K562 (cell line): ENCODE data around the gene PNPLA2. TPM values are rescaled to one million over a fixed set of nuclear protein-coding genes. Genes with fewer than 3 reads are reported as not detected.

Experiments
- ATAC-seq: fragments of 200-7000 bp; cut with Tn5 transposase; 3 replicates; pipeline ENCODE4 v1.9.1; 2020; ENCODE audit warnings: moderate library complexity
- BruUV-seq: library from RNA; stranded (reverse); fragments of 400-500 nt; replicated peaks from 2 replicates; lab custom pipeline; 2021; lab: Mats Ljungman, UMichigan
- CTCF ChIA-PET: fragments of 300-600 bp; formaldehyde crosslinking; extraction: SDS; loops from one replicate; lab custom pipeline; 2021; ENCODE audit warnings: low intra/inter-chr PET ratio; lab: Yijun Ruan, JAX
- POLR2A ChIA-PET: fragments of 300-600, 350-650 bp; sonication (Branson Sonifier 250); formaldehyde crosslinking; extraction: SDS; loops from one replicate; lab custom pipeline; 2021; ENCODE audit warnings: antibody characterized with exemption, inconsistent platforms; lab: Yijun Ruan, JAX
- DNase-seq, 4 experiments: peaks; one replicate each; pipeline versions ENCODE4 v3.0.0 to v3.0.0-alpha.2; 2011 to 2018; ENCODE audit warnings: low spot score in 3 of 4, mixed read lengths in 3 of 4; ENCODE audit errors: extremely low read depth in 1 of 4
- FAIRE-seq: peaks from 2 replicates; lab custom pipeline; 2011; peaks lifted over from hg19 to GRCh38; lab: Jason Lieb, UNC
- H2AFZ ChIP-seq: 2 replicates; pipeline ENCODE4 v1.6.0; 2011; ENCODE audit warnings: low read depth, low read length, control low read depth, inconsistent platforms
- H3K27ac ChIP-seq: fragments of 200-600 bp; 3 replicates; pipeline ENCODE4 v1.8.0; 2011; ENCODE audit warnings: low read depth, mild to moderate bottlenecking, control low read depth, inconsistent platforms, low read length, moderate library complexity, mixed read lengths; ENCODE audit errors: extremely low read depth
- H3K27me3 ChIP-seq, 2 experiments: fragments of 300-600 bp in 1 of 2; 2 replicates in 1 of 2; 3 replicates in 1 of 2; pipeline versions ENCODE4 v1.6.0 to v1.8.0; 2011; ENCODE audit warnings: inconsistent platforms in 2 of 2, low read length in 2 of 2, mild to moderate bottlenecking in 1 of 2, mixed read lengths in 1 of 2, moderate library complexity in 1 of 2; ENCODE audit not compliant: control insufficient read depth in 2 of 2, insufficient read depth in 2 of 2
- H3K36me3 ChIP-seq: fragments of 300-600 bp; 3 replicates; pipeline ENCODE4 v1.8.0; 2011; ENCODE audit warnings: mild to moderate bottlenecking, low read length, inconsistent platforms; ENCODE audit not compliant: control insufficient read depth, insufficient read depth
- H3K4me1 ChIP-seq, 2 experiments: fragments of 200-600 bp in 1 of 2; replicated peaks in 1 of 2; 2 replicates in 1 of 2; 3 replicates in 1 of 2; pipeline versions ENCODE4 v1.5.1 to v1.8.0; 2011; ENCODE audit warnings: inconsistent platforms in 2 of 2, low read length in 2 of 2, mild to moderate bottlenecking in 1 of 2, mixed read lengths in 1 of 2, moderate library complexity in 1 of 2; ENCODE audit not compliant: control insufficient read depth in 2 of 2, insufficient read depth in 2 of 2
- H3K4me2 ChIP-seq: 2 replicates; pipeline ENCODE4 v1.6.1; 2011; ENCODE audit warnings: low read length, control low read depth, inconsistent platforms, mixed read lengths; ENCODE audit not compliant: insufficient read depth
- H3K4me3 ChIP-seq: fragments of 200-600 bp; sonication (generic), shearing (Covaris generic); 2 replicates; pipeline ENCODE4 v1.5.1; 2016; ENCODE audit warnings: control low read depth, inconsistent platforms
- H3K79me2 ChIP-seq: fragments of 200-600 bp; 3 replicates; pipeline ENCODE4 v1.8.0; 2011; ENCODE audit warnings: low read length, inconsistent platforms; ENCODE audit not compliant: control insufficient read depth, insufficient read depth
- H3K9ac ChIP-seq, 2 experiments: 2 replicates each; pipeline versions ENCODE4 v1.6.0 to v1.6.1; 2011; ENCODE audit warnings: low read depth in 2 of 2, low read length in 2 of 2, control low read depth in 1 of 2, inconsistent platforms in 1 of 2, mild to moderate bottlenecking in 1 of 2, mixed read lengths in 1 of 2; ENCODE audit not compliant: insufficient read depth in 1 of 2
- H3K9me1 ChIP-seq: one replicate; pipeline ENCODE4 v1.6.0; 2011; ENCODE audit warnings: inconsistent platforms, mild to moderate bottlenecking, low read length, moderate library complexity; ENCODE audit not compliant: control insufficient read depth, insufficient read depth
- H3K9me3 ChIP-seq: replicated peaks from 2 replicates; pipeline ENCODE4 v1.5.1; 2011; ENCODE audit warnings: low read depth, low read length, inconsistent platforms; ENCODE audit not compliant: control insufficient read depth, insufficient read depth
- H4K20me1 ChIP-seq: replicated peaks from 2 replicates; pipeline ENCODE4 v1.6.1; 2011; ENCODE audit warnings: low read length, inconsistent platforms, mixed read lengths; ENCODE audit not compliant: control insufficient read depth, insufficient read depth
- BMI1 ChIP-seq: fragments of 150-350 bp; IDR thresholded peaks from 2 replicates; pipeline ENCODE4 v1.6.1; 2014; ENCODE audit warnings: low read length
- ESRRB ChIP-seq: fragments of 250-450 bp; sonication (Bioruptor Pico); IDR thresholded peaks from 2 replicates; pipeline ENCODE4 v1.5.0; 2020; ENCODE audit warnings: mild to moderate bottlenecking, moderate library complexity, borderline replicate concordance
- HDAC8 ChIP-seq: fragments of 450-650 bp; IDR thresholded peaks from 2 replicates; pipeline ENCODE4 v1.6.1; 2016; ENCODE audit warnings: mild to moderate bottlenecking, missing genetic modification characterization, moderate library complexity, missing compliant biosample characterization
- JUNB ChIP-seq: fragments of 450-650 bp; formaldehyde crosslinking; conservative IDR thresholded peaks from 2 replicates; pipeline ENCODE4 v1.4.0; 2020; ENCODE audit warnings: mild to moderate bottlenecking
- MCM5 ChIP-seq: fragments of 450-650 bp; IDR thresholded peaks from 2 replicates; pipeline ENCODE4 v1.6.1; 2016; ENCODE audit warnings: low read depth
- MTA3 ChIP-seq: fragments of 450-650 bp; formaldehyde crosslinking; IDR thresholded peaks from 2 replicates; pipeline ENCODE4 v1.6.1; 2017; ENCODE audit warnings: mild to moderate bottlenecking, borderline replicate concordance
- MXI1 ChIP-seq: IDR thresholded peaks from 2 replicates; pipeline ENCODE4 v1.6.1; 2011; ENCODE audit warnings: low read depth, mild to moderate bottlenecking, improper control_type of control experiment, low read length
- NFXL1 ChIP-seq: fragments of 450-650 bp; formaldehyde crosslinking; IDR thresholded peaks from 2 replicates; pipeline ENCODE4 v1.4.0; 2021; ENCODE audit warnings: mild to moderate bottlenecking
- WGBS: fragments of 100-300 bp; shearing (Covaris generic); methylation state at CpG from one replicate; pipeline ENCODE4 v1.1.6; 2016; ENCODE audit warnings: low coverage, mixed read lengths; ENCODE audit not compliant: insufficient coverage; ENCODE audit errors: missing lambda C conversion rate; 5-methylcytosine and 5-hydroxymethylcytosine counted together
- in situ Hi-C: fragments of 300-500 bp; cut with MboI; formaldehyde crosslinking; loops from 4 replicates; pipeline ENCODE4 v1.15.0; 2018; ENCODE audit warnings: inconsistent platforms, mixed read lengths
- intact Hi-C: fragments of 100-400 bp; cut with micrococcal nuclease; formaldehyde crosslinking; loops from 2 replicates; pipeline ENCODE4 v1.14.2; 2022
- polyA plus RNA-seq, 8 experiments: library from polyadenylated mRNA; depleted of rRNA in 4 of 8; stranded (reverse) in 5 of 8; unstranded in 3 of 8; fragments of >200 nt; fragmentation: Nextera tagmentation in 2 of 8; fragmentation: Illumina TruSeq in 1 of 8; extraction: Ambion mirVana in 2 of 8; extraction: Trizol in 1 of 8; gene quantifications; 2 replicates each; pipeline versions ENCODE4 v1.2.1 to v1.2.3, GENCODE V29; 2011 to 2014; ENCODE audit warnings: inconsistent platforms in 1 of 8, missing spikeins in 1 of 8
- total RNA-seq, 7 experiments: library from RNA; depleted of rRNA in 6 of 7; stranded (reverse); fragments of >200 nt in 6 of 7; fragmentation: Illumina TruSeq in 2 of 7; extraction: Trizol in 2 of 7; gene quantifications; 2 replicates each; pipeline versions ENCODE4 v1.2.1 to v1.2.3, GENCODE V29; 2011 to 2021; ENCODE audit warnings: low replicate concordance in 1 of 7

PNPLA2 gene
- total and polyA plus RNA-seq, 9 of the 15 experiments (the other 6 are each of a cell fraction or from before 2014, with no cell fraction given): 0.39 to 87.1 (median 8.4) TPM

DNA sequence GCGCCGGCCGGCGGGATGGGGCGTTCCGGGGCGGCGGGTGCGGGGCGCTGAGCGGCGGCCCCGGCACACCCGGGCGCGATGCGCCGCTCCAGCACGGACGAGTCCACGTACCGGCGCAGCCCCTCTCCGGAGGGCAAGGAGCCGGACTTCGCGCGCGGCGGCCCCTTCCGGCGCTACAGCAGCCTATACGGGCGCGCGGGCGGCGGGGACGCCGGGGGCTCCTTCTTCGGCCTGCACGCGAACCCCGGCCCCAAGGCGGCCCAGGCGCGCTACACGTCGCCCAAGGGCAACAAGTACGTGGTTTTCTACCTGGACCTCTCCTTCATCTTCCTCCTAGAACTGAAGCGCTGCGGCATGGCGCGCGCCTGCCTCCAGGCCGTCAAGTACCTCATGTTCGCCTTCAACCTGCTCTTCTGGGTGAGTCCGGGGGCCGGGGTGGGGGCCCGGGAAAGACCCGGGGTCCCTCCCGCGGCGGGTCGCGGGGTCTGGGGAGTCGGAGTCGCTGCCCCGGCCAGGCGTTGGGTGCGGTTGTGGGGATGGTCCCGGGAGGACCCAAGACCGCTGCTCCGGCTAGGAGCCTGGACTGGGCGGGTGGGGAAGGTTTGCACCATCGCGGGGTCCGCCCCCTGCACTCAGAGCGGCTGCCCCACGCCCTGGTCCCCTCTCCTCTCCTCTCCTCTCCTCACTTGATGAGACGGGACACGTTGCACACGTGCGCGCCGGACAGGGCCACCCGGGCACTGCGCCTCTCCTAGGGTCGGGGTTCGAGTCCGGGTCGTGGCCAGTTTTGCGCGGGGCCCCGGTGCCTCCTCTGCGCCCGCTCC lies 31.4 kb downstream of the PNPLA2 start:
- Histone ChIP-seq H2AFZ (no peak overlapping the region), H3K4me3 (no peak overlapping the region), H3K79me2 (no peaks in the 10 kb centered on the region), H4K20me1 (no peaks in the 10 kb centered on the region; the same call in 1 of the 2 replicates), H3K9me1 (no peaks in the 10 kb centered on the region), H3K4me1 (peaks cover 0 to 84% of the 10 kb centered on the region in 2 experiments; a peak in 2 of 5 replicates), H3K36me3 (no peaks in the 10 kb centered on the region), H3K4me2 (no peak overlapping the region), H3K9ac (no peak overlapping the region), H3K27ac (no peak overlapping the region), H3K27me3 (no peaks in the 10 kb centered on the region), H3K9me3 (no peaks in the 10 kb centered on the region)
- BruUV-seq: no TSS peak
- ATAC-seq (no peak), DNase-seq (no peak), FAIRE-seq (no peak)
- TF ChIP-seq BMI1: no peak
- TF ChIP-seq NFXL1 (CRISPR knock-in tag): no peak
- no peak for TF ChIP-seq HDAC8 (tag)
- no peak for TF ChIP-seq JUNB (CRISPR knock-in tag)
- no peak for TF ChIP-seq MXI1
- no peak for TF ChIP-seq MCM5
- no peak for TF ChIP-seq MTA3
- TF ChIP-seq ESRRB (CRISPR knock-in tag): no peak
- in situ Hi-C loops: no loop called here
- 97% methylated on average over 20 of the region's 97 CpGs for WGBS
- ChIA-PET CTCF (interaction anchor here (0.6 to 1.3 kb wide), 3 partner anchors 201 to 205 kb away, joined by 3 to 4 read pairs (median 3); no protein-coding TSS in a partner anchor), POLR2A (no interaction called here)
- intact Hi-C loops: loop anchor here (5.0 to 10.0 kb wide), 2 partner anchors 65 to 202 kb away; partner anchors contain the start of gene CHID1
